ENCODE results near the gene IPO5. TPM values are rescaled to one million over a fixed set of nuclear protein-coding genes. Genes with fewer than 3 reads are reported as not detected.

The IPO5 gene
- polyA plus RNA-seq, 1 donor (not counting 4 experiments of a cell fraction or from before 2014, with no cell fraction given) = 130 TPM

- FAIRE-seq = no peak
- Histone ChIP-seq H3K9ac (ENCODE audit: control insufficient read depth, extremely low read depth, insufficient read depth, low read length) (no peak overlapping the region), H3K4me3 (ENCODE audit: control insufficient read depth in 2 of 3, extremely low read depth in 1 of 3, insufficient read depth in 2 of 3, low read depth in 1 of 3, low read length in 3 of 3) (no peak overlapping the region), H3K9me3 (ENCODE audit: control insufficient read depth, low read depth, low read length) (no peaks in the 10 kb centered on the region), H3K27ac (ENCODE audit: control insufficient read depth, insufficient read depth, low read length) (no peak overlapping the region), H3K9me1 (ENCODE audit: control insufficient read depth, extremely low read depth, insufficient read depth, low read length) (no peaks in the 10 kb centered on the region), H3K27me3 (ENCODE audit: control insufficient read depth, extremely low read depth, insufficient read depth, low read length) (no peaks in the 10 kb centered on the region), H4K20me1 (ENCODE audit: control insufficient read depth, extremely low read depth, insufficient read depth, low read length) (no peaks in the 10 kb centered on the region), H3K4me2 (ENCODE audit: control insufficient read depth, extremely low read depth, insufficient read depth, low read depth, low read length) (no peak overlapping the region), H3K4me1 (ENCODE audit: control insufficient read depth, extremely low read depth, insufficient read depth, low read length) (no peaks in the 10 kb centered on the region), H2AFZ (ENCODE audit: control insufficient read depth, low read length) (no peak overlapping the region), H3K79me2 (ENCODE audit: control insufficient read depth, insufficient read depth, low read length) (no peaks in the 10 kb centered on the region), H3K36me3 (ENCODE audit: control insufficient read depth in 2 of 2, extremely low read depth in 1 of 2, insufficient read depth in 2 of 2, low read length in 2 of 2) (no peaks in the 10 kb centered on the region)
- DNase-seq (ENCODE audit: low read depth, low spot score) = no peak
- TF ChIP-seq CTCF (optimal IDR thresholded peaks at IDR 0.05 in 1 of 3, IDR thresholded peaks at IDR 0.05 in 1 of 3, conservative IDR thresholded peaks at IDR 0.05 in 1 of 3; ENCODE audit: extremely low read depth in 1 of 3, insufficient read depth in 2 of 3, low read length in 3 of 3) (no peak), EZH2 (IDR thresholded peaks at IDR 0.05; ENCODE audit: low read length) (no peak)
- dilution Hi-C loops (cut with MboI; ENCODE audit: extremely low pct_ligation_motif_present, low sequenced_read_pairs) = no loop called here
Observed at GRCh38 chr13:97936036-97936435, 17.4 kb upstream of the IPO5 start.

GRCh38 chr13:97938706-97939475 lies 14.6 kb upstream of the IPO5 start:
- no peak overlapping the region for H3K9ac ChIP-seq (ENCODE audit: control insufficient read depth, extremely low read depth, insufficient read depth, low read length)
- H4K20me1 ChIP-seq (ENCODE audit: control insufficient read depth, extremely low read depth, insufficient read depth, low read length) = no peaks in the 10 kb centered on the region
- dilution Hi-C loops (cut with MboI; ENCODE audit: extremely low pct_ligation_motif_present, low sequenced_read_pairs) = no loop called here
- no peaks in the 10 kb centered on the region for H3K36me3 ChIP-seq (ENCODE audit: control insufficient read depth in 2 of 2, extremely low read depth in 1 of 2, insufficient read depth in 2 of 2, low read length in 2 of 2)
- H3K9me3 ChIP-seq (ENCODE audit: control insufficient read depth, low read depth, low read length) = no peaks in the 10 kb centered on the region
- no peak overlapping the region for H2AFZ ChIP-seq (ENCODE audit: control insufficient read depth, low read length)
- FAIRE-seq (no peak), DNase-seq (ENCODE audit: low read depth, low spot score) (no peak)
- no peaks in the 10 kb centered on the region for H3K4me1 ChIP-seq (ENCODE audit: control insufficient read depth, extremely low read depth, insufficient read depth, low read length)
- no peaks in the 10 kb centered on the region for H3K27me3 ChIP-seq (ENCODE audit: control insufficient read depth, extremely low read depth, insufficient read depth, low read length)
- H3K79me2 ChIP-seq (ENCODE audit: control insufficient read depth, insufficient read depth, low read length) = no peaks in the 10 kb centered on the region
- H3K4me2 ChIP-seq (ENCODE audit: control insufficient read depth, extremely low read depth, insufficient read depth, low read depth, low read length) = no peak overlapping the region
- H3K27ac ChIP-seq (ENCODE audit: control insufficient read depth, insufficient read depth, low read length) = no peak overlapping the region
- H3K4me3 ChIP-seq (ENCODE audit: control insufficient read depth in 2 of 3, extremely low read depth in 1 of 3, insufficient read depth in 2 of 3, low read depth in 1 of 3, low read length in 3 of 3) = no peak overlapping the region
- no peaks in the 10 kb centered on the region for H3K9me1 ChIP-seq (ENCODE audit: control insufficient read depth, extremely low read depth, insufficient read depth, low read length)
- TF ChIP-seq CTCF (optimal IDR thresholded peaks at IDR 0.05 in 1 of 3, IDR thresholded peaks at IDR 0.05 in 1 of 3, conservative IDR thresholded peaks at IDR 0.05 in 1 of 3; ENCODE audit: extremely low read depth in 1 of 3, insufficient read depth in 2 of 3, low read length in 3 of 3) (no peak), EZH2 (IDR thresholded peaks at IDR 0.05; ENCODE audit: low read length) (no peak)

Data from keratinocyte (primary cell).